HCT116 (cell line): ENCODE measurements around the gene MRPS27. TPM values are rescaled to one million over a fixed set of nuclear protein-coding genes. Genes with fewer than 3 reads are reported as not detected.

Experiments
- ATAC-seq: fragments of 200-7000 bp; cut with Tn5 transposase; 2 replicates; pipeline ENCODE4 v1.9.1; 2020; ENCODE audit warnings: mild to moderate bottlenecking, moderate library complexity
- BruUV-seq: library from RNA; stranded (reverse); fragments of 400-500 nt; replicated peaks from 2 replicates; lab custom pipeline; 2021; lab: Mats Ljungman, UMichigan
- CTCF ChIA-PET: fragments of 300-600 bp; sonication (Branson Sonifier 250); formaldehyde crosslinking; loops from one replicate; lab custom pipeline; 2021; ENCODE audit warnings: antibody characterized with exemption; lab: Charles Lee
- POLR2A ChIA-PET: fragments of 300-600, 350-600 bp; sonication (Branson Sonifier 250); formaldehyde crosslinking; loops from one replicate; lab custom pipeline; 2021; ENCODE audit warnings: antibody characterized with exemption; lab: Charles Lee
- RAD21 ChIA-PET, 2 experiments: fragments of 300-600 bp; sonication (Branson Sonifier 250); formaldehyde crosslinking; loops; one replicate each; lab custom pipeline; 2023; ENCODE audit warnings: low total read pairs in 2 of 2; ENCODE audit not compliant: uncharacterized antibody in 2 of 2, unreplicated experiment in 2 of 2, low non-redundant PET in 1 of 2; lab: Charles Lee
- DNase-seq: peaks from one replicate; pipeline ENCODE4 v3.0.0-alpha.2; 2010; ENCODE audit warnings: low read depth, low spot score
- H2AFZ ChIP-seq: fragments of 200-600 bp; shearing (Covaris generic), sonication (generic); 2 replicates; pipeline ENCODE4 v1.6.1; 2017; ENCODE audit warnings: low read depth, mixed run types, mixed read lengths, antibody characterized with exemption, low read length; ENCODE audit not compliant: poor library complexity, severe bottlenecking
- H3K27ac ChIP-seq: 2 replicates; pipeline ENCODE4 v1.5.1; 2012; ENCODE audit warnings: low read depth, low read length
- H3K27me3 ChIP-seq: fragments of 200-600 bp; sonication (generic); 2 replicates; pipeline ENCODE4 v1.6.1; 2016; ENCODE audit warnings: mixed run types, low read length, mixed read lengths; ENCODE audit not compliant: insufficient read depth
- H3K36me3 ChIP-seq, 2 experiments: fragments of 200-500 bp in 1 of 2; fragments of 200-600 bp in 1 of 2; sonication (Bioruptor generic) in 1 of 2; sonication (generic) in 1 of 2; 2 replicates each; pipeline versions ENCODE4 v1.5.1 to v1.6.1; 2014 to 2016; ENCODE audit warnings: low read length in 2 of 2, inconsistent platforms in 1 of 2, mixed read lengths in 1 of 2, mixed run types in 1 of 2; ENCODE audit not compliant: insufficient read depth in 2 of 2, control insufficient read depth in 1 of 2
- H3K4me1 ChIP-seq, 2 experiments: fragments of 200-600 bp in 1 of 2; sonication (generic) in 1 of 2; 2 replicates each; pipeline versions ENCODE4 v1.5.1 to v1.6.1; 2012 to 2017; ENCODE audit warnings: low read length in 2 of 2, inconsistent platforms in 1 of 2, mild to moderate bottlenecking in 1 of 2, mixed read lengths in 1 of 2, mixed run types in 1 of 2, moderate library complexity in 1 of 2; ENCODE audit not compliant: insufficient read depth in 2 of 2, control insufficient read depth in 1 of 2
- H3K4me2 ChIP-seq: fragments of 200-600 bp; sonication (generic); 2 replicates; pipeline ENCODE4 v1.6.1; 2017; ENCODE audit warnings: mixed run types, low read length, mixed read lengths
- H3K4me3 ChIP-seq, 2 experiments: fragments of 200-600 bp in 1 of 2; sonication (generic) in 1 of 2; replicated peaks in 1 of 2; 2 replicates each; pipeline ENCODE4 v1.5.1; 2011 to 2016; ENCODE audit warnings: low read length in 2 of 2, control low read depth in 1 of 2, low read depth in 1 of 2, mild to moderate bottlenecking in 1 of 2, mixed read lengths in 1 of 2, mixed run types in 1 of 2
- H3K79me2 ChIP-seq: fragments of 200-600 bp; sonication (generic); 2 replicates; pipeline ENCODE4 v1.6.1; 2017; ENCODE audit warnings: mild to moderate bottlenecking, mixed run types, low read length, moderate library complexity, mixed read lengths; ENCODE audit not compliant: insufficient read depth
- H3K9ac ChIP-seq: fragments of 200-600 bp; sonication (generic); 2 replicates; pipeline ENCODE4 v1.6.1; 2016; ENCODE audit warnings: low read length, mixed read lengths
- H3K9me2 ChIP-seq: fragments of 200-600 bp; sonication (generic), shearing (Covaris generic); 2 replicates; pipeline ENCODE4 v1.6.1; 2017; ENCODE audit warnings: mixed run types, mild to moderate bottlenecking, moderate library complexity; ENCODE audit not compliant: insufficient read depth
- H3K9me3 ChIP-seq, 2 experiments: fragments of 200-500 bp in 1 of 2; fragments of 200-600 bp in 1 of 2; sonication (Bioruptor generic) in 1 of 2; sonication (generic) in 1 of 2; 2 replicates each; pipeline ENCODE4 v1.6.1; 2014 to 2017; ENCODE audit warnings: low read length in 2 of 2, mixed read lengths in 2 of 2, inconsistent platforms in 1 of 2, low read depth in 1 of 2, mild to moderate bottlenecking in 1 of 2, mixed run types in 1 of 2, moderate library complexity in 1 of 2; ENCODE audit not compliant: control insufficient read depth in 1 of 2, insufficient read depth in 1 of 2
- H4K20me1 ChIP-seq: fragments of 200-600 bp; sonication (generic), shearing (Covaris generic); 2 replicates; pipeline ENCODE4 v1.6.1; 2017; ENCODE audit warnings: mixed run types, mild to moderate bottlenecking, moderate library complexity; ENCODE audit not compliant: insufficient read depth
- ATF3 ChIP-seq: IDR thresholded peaks from 2 replicates; pipeline ENCODE4 v1.6.1; 2012
- CBX3 ChIP-seq: IDR thresholded peaks from 2 replicates; pipeline ENCODE4 v1.6.1; 2012; ENCODE audit warnings: low read depth
- CEBPB ChIP-seq: IDR thresholded peaks from 2 replicates; pipeline ENCODE4 v1.6.1; 2012; ENCODE audit warnings: low read depth
- CTCF ChIP-seq, 3 experiments: fragments of 200-600 bp in 1 of 3; sonication (generic) in 1 of 3; IDR thresholded peaks in 2 of 3; conservative IDR thresholded peaks in 1 of 3; 2 replicates each; pipeline ENCODE4 v1.5.1; 2012 to 2017; ENCODE audit warnings: low read depth in 2 of 3, low read length in 2 of 3, antibody characterized with exemption in 1 of 3, borderline replicate concordance in 1 of 3, control low read depth in 1 of 3, mild to moderate bottlenecking in 1 of 3, mixed read lengths in 1 of 3, mixed run types in 1 of 3, moderate library complexity in 1 of 3; ENCODE audit not compliant: insufficient read depth in 1 of 3
- EGR1 ChIP-seq: IDR thresholded peaks from 2 replicates; pipeline ENCODE4 v1.6.1; 2012; ENCODE audit warnings: low read depth
- ELF1 ChIP-seq: IDR thresholded peaks from 2 replicates; pipeline ENCODE4 v1.6.1; 2012; ENCODE audit warnings: low read depth, borderline replicate concordance
- EZH2 ChIP-seq: fragments of 200-600 bp; sonication (generic); IDR thresholded peaks from 2 replicates; pipeline ENCODE4 v1.6.1; 2017; ENCODE audit warnings: antibody characterized with exemption, mixed run types
- MAX ChIP-seq: IDR thresholded peaks from 2 replicates; pipeline ENCODE4 v1.6.1; 2012
- POLR2A ChIP-seq: IDR thresholded peaks from 2 replicates; pipeline ENCODE4 v1.7.0; 2011; ENCODE audit warnings: borderline replicate concordance; ENCODE audit not compliant: insufficient read depth, insufficient read length; ENCODE audit errors: extremely low read depth
- POLR2AphosphoS5 ChIP-seq: IDR thresholded peaks from 2 replicates; pipeline ENCODE4 v1.6.1; 2011; ENCODE audit warnings: mild to moderate bottlenecking, low read depth, low read length, moderate library complexity
- RAD21 ChIP-seq: IDR thresholded peaks from 2 replicates; pipeline ENCODE4 v1.6.1; 2012; ENCODE audit warnings: low read depth, mild to moderate bottlenecking
- TCF7L2 ChIP-seq: IDR thresholded peaks from 2 replicates; pipeline ENCODE4 v1.7.0; 2011; ENCODE audit warnings: borderline replicate concordance, inconsistent platforms; ENCODE audit not compliant: insufficient read depth, insufficient read length; ENCODE audit errors: extremely low read depth
- ZFX ChIP-seq: fragments of 450-650 bp; IDR thresholded peaks from 2 replicates; pipeline ENCODE4 v1.6.1; 2017
- ZNF274 ChIP-seq: fragments of 200-500 bp; sonication (Bioruptor generic); IDR thresholded peaks from 2 replicates; pipeline ENCODE4 v1.6.1; 2014; ENCODE audit warnings: mild to moderate bottlenecking, low read depth, low read length, inconsistent platforms
- intact Hi-C: fragments of 100-400 bp; cut with micrococcal nuclease; formaldehyde crosslinking; loops from 2 replicates; pipeline ENCODE4 v1.10.0; 2022
- total RNA-seq: library from RNA; stranded (reverse); gene quantifications from one replicate; pipeline ENCODE4 v1.2.1, GENCODE V29; 2021; ENCODE audit not compliant: unreplicated experiment

The MRPS27 gene
- total RNA-seq, 1 experiment from 2014 or later: 113 TPM

- no peak for TF ChIP-seq CEBPB
- no peak for TF ChIP-seq TCF7L2
- TF ChIP-seq ZFX: no peak
- TF ChIP-seq ELF1: no peak
- no peak for TF ChIP-seq RAD21
- TF ChIP-seq EZH2: no peak
- TF ChIP-seq CBX3: no peak
- TF ChIP-seq ZNF274: no peak
- TF ChIP-seq ATF3: no peak
- TF ChIP-seq CTCF (IDR thresholded peaks at IDR 0.05 in 2 of 3, conservative IDR thresholded peaks at IDR 0.05 in 1 of 3; ENCODE audit: borderline replicate concordance in 1 of 3, insufficient read depth in 1 of 3, low read depth in 2 of 3, low read length in 2 of 3): no peak
- no peak for TF ChIP-seq EGR1
- TF ChIP-seq POLR2AphosphoS5: no peak
- TF ChIP-seq POLR2A: no peak
- TF ChIP-seq MAX: no peak
- ChIA-PET POLR2A (no interaction called here), CTCF (no interaction called here), RAD21 (no interaction called here)
- Histone ChIP-seq H3K9me2 (no peaks in the 10 kb centered on the region), H2AFZ (no peak overlapping the region), H3K4me3 (no peak overlapping the region), H3K27me3 (no peaks in the 10 kb centered on the region), H3K27ac (no peak overlapping the region), H3K9me3 (no peaks in the 10 kb centered on the region), H4K20me1 (0 out of 2 replicates have a peak, but pooled peaks cover 3% of the 10 kb centered on the region), H3K9ac (no peak overlapping the region), H3K36me3 (peaks cover 13 to 20% of the 10 kb centered on the region in 2 experiments; a peak in 3 of 4 replicates), H3K4me1 (no peaks in the 10 kb centered on the region), H3K4me2 (no peak overlapping the region), H3K79me2 (peaks cover 41% of the 10 kb centered on the region)
- BruUV-seq: no TSS peak
- intact Hi-C loops: no loop called here
- ATAC-seq: no peak
- DNase-seq: no peak
These were observed 29.5 kb downstream of the MRPS27 start for GRCh38 chr5:72290356-72291133.
